Measurements from ENCODE around the gene KLK5. TPM values are rescaled to one million over a fixed set of nuclear protein-coding genes. Genes with fewer than 3 reads are reported as not detected.
"Not testable (repeated sequence)": the region's sequence is repeated elsewhere in the genome, so short reads cannot be mapped to it uniquely, and the experiment has no call there.

Gene KLK5
- total RNA-seq, 1 donor from 2014 or later: 3.4 TPM

GRCh38 chr19:50998061-50998460 lies 45.2 kb upstream of the KLK5 start:
- FAIRE-seq (no peak), DNase-seq (ENCODE audit: low read depth) (no peak)
- Histone ChIP-seq H3K36me3 (ENCODE audit: control insufficient read depth, insufficient read depth, low read length) (no peaks in the 10 kb centered on the region), H3K4me3 (ENCODE audit: low read depth, low read length) (no peak overlapping the region), H3K27me3 (ENCODE audit: control insufficient read depth, insufficient read depth, low read length) (no peaks in the 10 kb centered on the region)
- no peak for TF ChIP-seq CTCF (IDR thresholded peaks at IDR 0.05; ENCODE audit: insufficient read depth, low read length, severe bottlenecking)

- DNase-seq (ENCODE audit: low read depth) (no peak), FAIRE-seq (no peak)
Measured at GRCh38 chr19:50994129-50994528, 41.3 kb upstream of the KLK5 start.

GRCh38 chr19:50992666-50993035 lies 39.8 kb upstream of the KLK5 start:
- TF ChIP-seq CTCF (IDR thresholded peaks at IDR 0.05; ENCODE audit: insufficient read depth, low read length, severe bottlenecking): no peak
- Histone ChIP-seq H3K36me3 (ENCODE audit: control insufficient read depth, insufficient read depth, low read length) (no peaks in the 10 kb centered on the region), H3K4me3 (ENCODE audit: low read depth, low read length) (no peak overlapping the region), H3K27me3 (ENCODE audit: control insufficient read depth, insufficient read depth, low read length) (no peaks in the 10 kb centered on the region)
- no peak for FAIRE-seq
- peak; percentile 61 for DNase-seq (ENCODE audit: low read depth)

More at GRCh38 chr19:50994129-50994528, 41.3 kb upstream of the KLK5 start:
- no peak overlapping the region for H3K4me3 ChIP-seq (ENCODE audit: low read depth, low read length)
- H3K36me3 ChIP-seq (ENCODE audit: control insufficient read depth, insufficient read depth, low read length): no peaks in the 10 kb centered on the region
- no peak for TF ChIP-seq CTCF (IDR thresholded peaks at IDR 0.05; ENCODE audit: insufficient read depth, low read length, severe bottlenecking)
- no peaks in the 10 kb centered on the region for H3K27me3 ChIP-seq (ENCODE audit: control insufficient read depth, insufficient read depth, low read length)

- not testable (repeated sequence) for DNase-seq (ENCODE audit: low read depth); H3K4me3 ChIP-seq (ENCODE audit: low read depth, low read length); FAIRE-seq; H3K36me3 ChIP-seq (ENCODE audit: control insufficient read depth, insufficient read depth, low read length); H3K27me3 ChIP-seq (ENCODE audit: control insufficient read depth, insufficient read depth, low read length)
Measured at GRCh38 chr19:50984416-50984815, 31.6 kb upstream of the KLK5 start.

GRCh38 chr19:50983625-50984292 lies 30.9 kb upstream of the KLK5 start, which contains the start of gene KLK7:
Gene KLK7 (minus strand): TSS chr19:50983917. CDS start chr19:50982399, 1,518 bp downstream.
- TF ChIP-seq CTCF (IDR thresholded peaks at IDR 0.05; ENCODE audit: insufficient read depth, low read length, severe bottlenecking): no peak
- Histone ChIP-seq H3K27me3 (ENCODE audit: control insufficient read depth, insufficient read depth, low read length) (peaks cover 8% of the 10 kb centered on the region), H3K4me3 (ENCODE audit: low read depth, low read length) (no peak within 1 kb of the TSS), H3K36me3 (ENCODE audit: control insufficient read depth, insufficient read depth, low read length) (no peaks in the 10 kb centered on the region)
- FAIRE-seq (no peak), DNase-seq (ENCODE audit: low read depth) (no peak)

- DNase-seq (ENCODE audit: low read depth): no peak
- TF ChIP-seq CTCF (IDR thresholded peaks at IDR 0.05; ENCODE audit: insufficient read depth, low read length, severe bottlenecking): no peak
- Histone ChIP-seq H3K4me3 (ENCODE audit: low read depth, low read length) (no peak overlapping the region), H3K36me3 (ENCODE audit: control insufficient read depth, insufficient read depth, low read length) (no peaks in the 10 kb centered on the region), H3K27me3 (ENCODE audit: control insufficient read depth, insufficient read depth, low read length) (peaks cover 8% of the 10 kb centered on the region)
- FAIRE-seq: no peak
Measured at GRCh38 chr19:50982186-50982585, 29.3 kb upstream of the KLK5 start.

Measured in bronchial epithelial cell (primary cell).